Renal cortex interstitium (tissue), 11 donors: ENCODE measurements around the gene TRPC3. TPM values are rescaled to one million over a fixed set of nuclear protein-coding genes. Genes with fewer than 3 reads are reported as not detected.
"Not testable (repeated sequence)": the region's sequence is repeated elsewhere in the genome, so short reads cannot be mapped to it uniquely, and the experiment has no call there.

Experiments used
- DNase-seq, 11 donors: peaks; one replicate each; pipeline ENCODE4 v3.0.0-alpha.2; 2013; ENCODE audit warnings: low read depth in 9 of 11, low spot score in 4 of 11; ENCODE audit errors: extremely low read depth in 1 of 11
- polyA plus RNA-seq, 3 donors: library from polyadenylated mRNA; unstranded; fragments of 120-200 nt; gene quantifications; one replicate each; pipeline ENCODE4 v1.2.1, GENCODE V29; 2013; ENCODE audit not compliant: insufficient read length in 3 of 3

TRPC3 gene
- polyA plus RNA-seq, 3 donors = 1.0 to 1.5 (median 1.1) TPM

DNA sequence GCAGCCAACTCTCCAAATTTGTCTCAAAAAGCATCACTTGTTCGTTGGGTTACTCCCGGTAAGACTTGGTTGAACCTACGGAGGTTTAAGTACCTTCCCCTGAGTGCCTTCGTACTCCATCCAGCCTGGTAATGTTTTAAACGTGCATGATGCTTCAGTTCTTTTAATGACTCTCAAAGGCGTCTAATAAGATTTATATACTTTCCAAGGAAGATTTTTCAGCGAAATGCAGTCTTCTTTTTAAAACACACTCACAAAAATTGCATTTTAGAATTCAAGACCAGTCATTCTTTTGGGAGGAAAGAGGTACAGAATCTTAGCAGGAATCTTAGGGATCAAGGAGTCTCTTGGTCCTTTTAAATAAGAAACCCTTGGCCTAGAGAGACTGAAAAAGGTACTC, 430 bp upstream of the TRPC3 start:
- no peak for DNase-seq

DNA sequence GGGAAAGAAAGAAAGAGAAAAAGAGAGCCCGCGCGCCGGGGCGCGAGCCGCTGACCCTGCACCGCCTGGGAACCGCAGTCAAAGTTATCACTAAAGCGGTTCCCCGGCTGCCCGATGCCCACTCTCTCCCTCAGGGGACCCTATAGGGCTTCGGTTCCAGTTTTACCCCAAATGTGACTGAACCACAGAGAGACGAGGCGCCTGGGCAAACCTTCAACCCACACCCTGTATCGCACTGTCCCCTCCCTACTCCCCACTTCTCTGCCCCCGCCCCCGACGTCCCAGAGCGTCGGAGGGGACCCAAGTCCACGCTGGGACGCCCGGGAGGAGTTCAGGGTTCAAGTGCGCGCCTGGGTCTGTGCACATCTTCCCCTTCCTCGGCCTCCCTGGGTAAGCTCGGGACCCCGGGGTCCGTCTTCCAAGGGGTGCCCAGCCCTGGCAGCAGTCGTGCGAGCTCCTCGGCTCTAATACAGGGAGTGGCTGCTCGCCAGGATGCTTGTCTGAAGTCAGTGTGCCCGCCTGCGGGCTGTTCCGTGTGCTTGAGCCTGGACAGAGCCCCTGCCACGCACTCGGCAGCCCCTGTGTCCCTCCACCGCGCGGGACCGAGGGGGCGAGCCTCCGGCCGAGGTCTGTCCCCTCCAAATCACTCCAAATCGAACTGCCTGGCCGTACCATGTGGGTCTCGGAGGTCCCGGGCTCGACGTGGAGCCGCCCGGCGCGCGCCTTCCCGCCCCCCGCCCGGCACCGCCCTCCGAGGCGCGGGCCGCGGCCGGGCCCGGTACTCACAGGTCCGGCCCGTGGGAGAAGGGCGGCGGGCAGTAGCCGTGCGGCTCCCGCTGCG, 960 bp downstream of the TRPC3 start:
- DNase-seq = peak in 2 of 11 donors; percentile 11 to 20

DNA sequence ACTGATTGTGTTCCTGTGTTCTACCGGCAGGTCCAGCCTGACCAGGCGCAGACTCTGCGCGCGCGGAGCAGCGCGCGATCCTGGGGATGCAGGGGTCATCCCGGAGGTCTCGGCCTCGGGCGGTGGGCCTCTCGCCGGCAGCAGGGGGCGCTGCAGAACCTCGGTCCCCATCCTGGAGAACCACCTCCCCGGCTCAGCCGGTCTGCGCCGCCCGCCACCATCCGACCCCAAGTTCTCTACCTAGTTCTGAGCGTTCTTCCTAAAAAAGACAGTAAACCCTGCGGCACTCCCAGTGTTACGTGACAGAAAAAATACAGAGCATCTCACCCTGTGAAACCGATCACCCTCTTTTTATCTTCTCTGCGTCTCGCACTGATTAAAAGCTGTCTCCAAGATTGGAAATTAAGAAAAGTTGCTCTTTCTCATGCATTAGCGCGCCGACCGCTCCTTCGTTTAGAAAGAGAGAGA, 1.6 kb downstream of the TRPC3 start:
- peak in 10 of 11 donors; percentile 36 to 72 (median 58) for DNase-seq

- no peak for DNase-seq
Observed at GRCh38 chr4:121946644-121947043, 5.2 kb downstream of the TRPC3 start.

- no peak for DNase-seq
Observed at GRCh38 chr4:121943941-121944340, 7.9 kb downstream of the TRPC3 start.

DNA sequence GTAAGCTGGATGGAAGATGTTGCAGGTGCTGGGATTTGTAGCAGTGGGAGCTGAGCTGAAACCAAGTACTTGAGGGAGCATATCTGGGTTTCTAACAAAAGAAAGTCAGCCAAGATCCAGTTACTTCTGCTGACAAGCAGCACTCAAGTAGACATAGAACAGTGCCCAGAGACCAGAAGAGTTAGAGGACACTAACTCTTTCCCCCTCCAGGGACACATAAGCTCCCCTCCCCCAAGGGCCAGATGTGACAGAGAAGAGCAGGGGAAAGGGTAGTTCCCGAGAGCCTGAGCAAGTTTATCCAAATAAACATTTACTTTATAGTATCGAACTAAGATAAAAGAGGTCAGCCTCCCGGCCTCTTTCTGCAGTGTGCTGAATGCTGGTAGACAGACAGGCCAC, 12.2 kb downstream of the TRPC3 start:
- DNase-seq = no peak

DNA sequence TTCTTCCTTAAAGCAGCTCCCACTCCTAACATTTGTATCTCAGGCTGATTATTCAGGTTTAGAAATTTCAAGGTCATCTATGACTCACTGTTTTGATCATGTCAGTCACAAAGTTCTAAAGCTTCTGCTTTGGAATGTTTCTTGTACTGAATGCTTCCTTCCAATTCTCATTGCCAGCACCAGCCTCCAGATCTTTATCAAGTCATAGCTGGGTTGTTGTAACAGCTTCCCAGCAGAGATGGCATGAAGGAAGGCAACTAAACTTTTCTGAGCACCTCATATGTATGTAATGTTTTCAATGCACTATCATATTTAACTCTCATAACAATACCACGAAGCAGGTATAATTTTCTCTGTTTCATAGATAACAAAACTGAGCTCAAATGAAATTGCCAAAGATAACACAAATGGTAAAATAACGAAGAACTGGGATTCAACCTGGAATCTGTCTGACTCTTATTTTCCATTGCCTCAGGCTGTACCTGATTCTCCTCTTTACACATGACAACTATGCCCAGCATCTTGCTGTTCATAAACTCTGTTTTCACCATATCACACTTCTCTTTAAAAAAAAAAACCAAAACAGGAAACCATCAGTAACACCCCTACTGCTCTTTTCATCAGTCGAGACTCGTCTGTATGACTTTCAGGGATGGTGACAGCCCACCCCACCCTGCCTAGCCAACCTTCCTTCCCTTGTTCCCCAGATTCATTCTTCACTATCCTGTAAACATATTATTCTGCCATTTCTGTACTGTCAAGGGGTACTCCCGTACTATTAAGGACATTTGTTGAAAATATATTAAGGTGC, 13.4 kb downstream of the TRPC3 start:
- no peak for DNase-seq

GRCh38 chr4:121936101-121936500, 15.8 kb downstream of the TRPC3 start:
- no peak for DNase-seq

GRCh38 chr4:121934635-121935034, 17.2 kb downstream of the TRPC3 start:
- DNase-seq = no peak

DNA sequence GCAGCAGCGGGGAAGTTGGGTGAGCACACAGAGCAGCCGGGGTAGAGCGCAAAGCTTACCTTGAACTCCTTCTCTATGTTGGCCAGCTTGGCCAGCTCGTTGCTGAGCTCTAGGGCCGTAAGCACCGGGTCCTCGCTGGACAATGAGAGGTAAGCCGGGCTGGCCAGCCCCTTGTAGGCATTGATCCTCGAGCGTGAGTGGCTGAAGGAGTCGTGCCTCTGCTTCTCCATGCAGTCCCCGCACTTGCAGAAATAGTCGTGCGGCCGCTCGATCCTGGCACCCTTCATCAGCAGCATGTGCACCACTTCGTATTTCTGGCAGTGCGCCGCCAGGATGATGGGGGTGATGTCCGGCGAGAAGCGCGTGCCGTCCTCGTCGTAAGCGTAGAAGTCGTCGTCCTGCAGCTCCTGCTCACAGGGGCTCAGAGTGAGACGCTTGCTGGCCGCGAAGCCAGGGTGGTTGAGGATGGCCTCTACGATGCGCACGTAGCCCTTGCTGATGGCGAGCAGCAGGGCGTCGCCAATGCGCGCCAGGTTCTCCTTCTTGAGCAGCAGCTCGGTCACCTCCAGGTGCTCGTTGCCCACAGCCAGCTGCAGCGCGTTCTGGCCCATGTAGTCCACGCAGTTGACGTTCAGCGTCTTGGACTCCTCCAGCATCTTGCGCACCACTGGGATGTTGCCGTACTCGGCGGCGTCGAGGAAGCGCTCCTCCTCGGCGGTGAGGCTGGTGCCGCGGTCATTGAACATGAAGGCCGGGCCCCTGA, 19.5 kb downstream of the TRPC3 start:
- no peak for DNase-seq

DNA sequence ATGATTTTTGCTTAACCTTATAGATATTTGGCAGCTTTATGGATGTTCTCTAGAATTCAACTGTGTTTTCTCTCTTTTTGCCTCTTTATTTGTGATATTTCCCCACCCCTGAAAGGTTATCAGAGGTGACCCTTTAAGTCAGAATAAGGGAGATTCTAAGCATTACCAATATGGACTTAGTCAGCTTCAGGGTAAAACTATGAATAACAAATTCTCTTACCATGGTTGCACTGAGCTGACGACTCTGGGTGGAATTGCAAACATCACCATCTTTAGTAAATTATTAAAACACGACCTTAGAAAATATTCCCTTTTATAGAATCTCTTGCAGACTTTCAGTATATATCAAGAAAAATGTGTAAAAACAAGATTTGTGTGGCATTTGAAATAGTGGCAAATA, 21.6 kb downstream of the TRPC3 start:
- DNase-seq = no peak

DNA sequence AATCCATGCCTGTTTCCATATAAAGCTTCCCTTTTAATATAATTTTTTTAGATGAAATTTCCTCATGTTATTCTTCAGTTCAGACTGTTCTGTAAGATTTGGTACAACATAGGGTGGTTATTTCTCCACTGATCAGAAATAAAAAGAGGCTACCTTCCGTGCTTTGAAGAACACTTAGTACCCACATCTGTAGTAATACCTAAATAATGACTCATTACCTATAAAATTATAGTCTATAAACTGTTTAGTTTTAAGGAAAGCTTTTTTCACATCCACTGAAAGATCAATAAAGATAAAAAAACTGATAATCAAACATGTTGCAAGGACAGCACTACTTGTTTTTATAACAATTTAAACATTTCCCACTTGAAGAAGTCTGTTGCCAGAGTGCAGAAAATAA, 23.9 kb downstream of the TRPC3 start:
- no peak for DNase-seq

GRCh38 chr4:121926490-121926889, 25.4 kb downstream of the TRPC3 start:
- not testable (repeated sequence) for DNase-seq

- no peak for DNase-seq
Observed at GRCh38 chr4:121923306-121923705, 28.6 kb downstream of the TRPC3 start.

- no peak for DNase-seq
Observed at GRCh38 chr4:121913667-121914066, 38.2 kb downstream of the TRPC3 start.

- DNase-seq = no peak
Observed at GRCh38 chr4:121908346-121908745, 43.5 kb downstream of the TRPC3 start.

DNA sequence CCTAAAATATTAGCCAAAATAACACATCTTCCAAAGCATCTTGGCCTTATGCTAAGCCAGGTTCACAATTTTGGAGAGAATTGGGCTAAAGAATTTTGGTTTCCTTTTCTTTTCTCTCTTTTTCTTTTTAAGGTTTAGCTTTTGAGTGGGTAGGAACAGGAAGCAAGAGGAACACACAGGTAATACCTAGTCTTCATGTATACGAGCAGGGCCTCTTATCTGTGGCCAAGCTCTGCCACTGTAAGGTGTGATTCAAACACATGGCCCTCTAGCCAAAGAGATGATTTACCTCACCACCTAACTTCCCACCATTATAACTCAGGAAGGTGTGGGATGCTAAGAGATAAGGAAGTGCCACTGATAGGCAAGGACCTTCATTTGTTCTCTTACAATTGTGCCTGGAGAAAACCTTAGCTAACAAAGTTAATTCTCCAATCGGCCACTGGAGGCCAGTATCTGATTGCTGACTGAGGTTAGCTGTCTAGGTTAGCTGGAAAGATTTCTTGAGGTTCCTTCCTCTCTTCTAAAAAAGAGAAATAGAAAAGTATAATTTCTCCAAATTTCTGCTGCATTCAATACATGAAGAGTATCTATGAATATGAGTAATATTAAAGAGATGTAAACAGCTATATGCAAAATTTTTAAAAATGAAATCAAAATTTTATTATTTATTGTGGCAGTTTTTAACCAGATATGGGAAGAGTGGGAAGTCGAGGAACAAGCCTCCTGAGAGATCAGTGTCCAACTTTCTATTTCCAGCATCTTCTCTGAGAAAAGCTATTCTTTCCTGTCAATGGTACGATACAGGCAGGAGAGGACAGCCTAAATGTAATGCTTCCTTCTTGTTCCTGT, 51.5 kb downstream of the TRPC3 start:
- DNase-seq = peak; percentile 19 to 53 (median 29)

DNA sequence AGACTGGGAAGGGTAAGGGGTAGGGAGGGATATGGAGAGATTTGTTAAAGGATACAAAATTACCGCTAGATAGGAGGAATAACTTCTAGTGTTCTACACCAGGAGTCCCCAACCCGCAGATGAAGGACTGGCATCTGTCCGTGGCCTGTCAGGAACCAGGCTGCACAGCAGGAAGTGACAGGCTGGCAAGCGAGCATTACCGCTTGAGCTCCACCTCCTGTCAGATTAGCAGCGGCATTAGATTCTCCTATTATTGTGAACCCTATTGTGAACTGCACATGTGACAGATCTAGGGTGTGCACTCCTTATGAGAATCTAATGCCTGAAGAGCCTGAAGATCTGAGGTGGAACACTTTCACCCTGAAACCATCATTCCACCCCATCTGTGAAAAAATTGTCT, 53.7 kb downstream of the TRPC3 start:
- DNase-seq = no peak

DNA sequence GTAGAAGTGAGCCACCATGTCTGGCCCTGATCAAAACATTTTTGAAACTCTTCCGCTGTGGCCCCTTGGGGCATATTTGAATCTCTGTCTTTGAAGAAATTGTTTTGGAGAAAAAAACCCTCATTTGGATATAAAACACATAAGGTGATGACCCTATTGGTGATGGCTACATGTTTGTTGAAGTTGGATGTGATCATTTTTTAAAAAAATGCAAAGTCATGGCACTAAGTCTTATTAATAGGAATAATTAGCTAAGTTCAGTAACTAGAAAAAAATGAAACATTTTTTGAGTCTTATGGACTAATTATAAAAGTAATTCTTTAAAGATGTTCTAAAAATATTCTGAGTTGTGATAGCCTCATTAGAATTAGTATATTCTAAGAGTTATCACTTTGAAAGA, 63.7 kb downstream of the TRPC3 start:
- no peak for DNase-seq
